HepG2 (cell line): Measurements from ENCODE around the gene PDZD2.

Experiments
- FOXA1 ChIP-seq, 2 experiments: fragments of 450-650 bp in 1 of 2; sonication (generic) in 1 of 2; formaldehyde crosslinking in 1 of 2; IDR thresholded peaks; 2 replicates each; pipeline versions ENCODE4 v1.4.0 to v1.6.1; 2016 to 2020; ENCODE audit warnings: missing genetic modification reagents in 1 of 2
- GMEB2 ChIP-seq: IDR thresholded peaks from 2 replicates; pipeline ENCODE4 v1.6.1; 2016; ENCODE audit warnings: missing biosample characterization, missing genetic modification reagents, low read depth
- MBNL3 ChIP-seq: fragments of 250-450 bp; sonication (Bioruptor Pico); conservative IDR thresholded peaks from 2 replicates; pipeline ENCODE4 v1.8.0; 2022; ENCODE audit warnings: mild to moderate bottlenecking, inconsistent platforms
- PATZ1 ChIP-seq: sonication (generic); formaldehyde crosslinking; IDR thresholded peaks from 2 replicates; pipeline ENCODE4 v1.4.0; 2020; ENCODE audit warnings: missing genetic modification reagents
- POLR2A ChIP-seq, 2 experiments: IDR thresholded peaks; 2 replicates each; pipeline ENCODE4 v1.6.1; 2011; ENCODE audit warnings: low read depth in 2 of 2, low read length in 2 of 2, mild to moderate bottlenecking in 1 of 2, moderate library complexity in 1 of 2; ENCODE audit not compliant: insufficient read depth in 1 of 2
- SP4 ChIP-seq: sonication (generic); formaldehyde crosslinking; IDR thresholded peaks from 2 replicates; pipeline ENCODE4 v1.8.1; 2023; ENCODE audit warnings: mild to moderate bottlenecking, missing genetic modification reagents
- TF ChIP-seq, protein P1 (sequence below): sonication (generic); formaldehyde crosslinking; IDR thresholded peaks from 2 replicates; pipeline ENCODE4 v1.5.0; 2020; ENCODE audit warnings: mild to moderate bottlenecking, missing genetic modification reagents, moderate library complexity

DNA sequence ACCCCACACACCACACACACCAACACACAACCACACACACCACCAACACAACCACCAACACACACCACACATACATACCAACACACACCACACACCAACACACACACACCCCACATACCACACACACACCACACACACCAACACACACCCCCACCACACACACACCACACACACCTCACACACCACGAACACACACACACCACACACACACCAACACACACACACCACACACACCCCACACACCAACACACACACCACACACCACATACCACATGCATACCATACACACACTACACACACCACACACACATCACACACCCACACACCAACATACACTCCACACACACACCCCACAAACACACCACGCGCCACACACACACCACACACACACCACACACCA lies 363.8 kb downstream of the PDZD2 start:
- TF ChIP-seq POLR2A (IDR thresholded peaks at IDR 0.05; ENCODE audit: insufficient read depth in 1 of 2, low read depth in 2 of 2, low read length in 2 of 2) (no peak), MBNL3 (no peak), GMEB2 (CRISPR knock-in tag) (no peak), PATZ1 (CRISPR knock-in tag) (no peak), FOXA1 (IDR thresholded peaks at IDR 0.05) (no peak), FOXA1 (CRISPR knock-in tag; IDR thresholded peaks at IDR 0.05) (no peak), SP4 (CRISPR knock-in tag) (no peak)
- TF ChIP-seq, protein P1, sequence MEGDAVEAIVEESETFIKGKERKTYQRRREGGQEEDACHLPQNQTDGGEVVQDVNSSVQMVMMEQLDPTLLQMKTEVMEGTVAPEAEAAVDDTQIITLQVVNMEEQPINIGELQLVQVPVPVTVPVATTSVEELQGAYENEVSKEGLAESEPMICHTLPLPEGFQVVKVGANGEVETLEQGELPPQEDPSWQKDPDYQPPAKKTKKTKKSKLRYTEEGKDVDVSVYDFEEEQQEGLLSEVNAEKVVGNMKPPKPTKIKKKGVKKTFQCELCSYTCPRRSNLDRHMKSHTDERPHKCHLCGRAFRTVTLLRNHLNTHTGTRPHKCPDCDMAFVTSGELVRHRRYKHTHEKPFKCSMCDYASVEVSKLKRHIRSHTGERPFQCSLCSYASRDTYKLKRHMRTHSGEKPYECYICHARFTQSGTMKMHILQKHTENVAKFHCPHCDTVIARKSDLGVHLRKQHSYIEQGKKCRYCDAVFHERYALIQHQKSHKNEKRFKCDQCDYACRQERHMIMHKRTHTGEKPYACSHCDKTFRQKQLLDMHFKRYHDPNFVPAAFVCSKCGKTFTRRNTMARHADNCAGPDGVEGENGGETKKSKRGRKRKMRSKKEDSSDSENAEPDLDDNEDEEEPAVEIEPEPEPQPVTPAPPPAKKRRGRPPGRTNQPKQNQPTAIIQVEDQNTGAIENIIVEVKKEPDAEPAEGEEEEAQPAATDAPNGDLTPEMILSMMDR (CRISPR knock-in tag): no peak
